ENCODE data around the gene ZNF845.
A peak's percentile ranks its signal among the peaks of the same experiment; 100 is the strongest.
"Not testable (repeated sequence)": the region's sequence is repeated elsewhere in the genome, so short reads cannot be mapped to it uniquely, and the experiment has no call there.

ZNF845 gene

DNA sequence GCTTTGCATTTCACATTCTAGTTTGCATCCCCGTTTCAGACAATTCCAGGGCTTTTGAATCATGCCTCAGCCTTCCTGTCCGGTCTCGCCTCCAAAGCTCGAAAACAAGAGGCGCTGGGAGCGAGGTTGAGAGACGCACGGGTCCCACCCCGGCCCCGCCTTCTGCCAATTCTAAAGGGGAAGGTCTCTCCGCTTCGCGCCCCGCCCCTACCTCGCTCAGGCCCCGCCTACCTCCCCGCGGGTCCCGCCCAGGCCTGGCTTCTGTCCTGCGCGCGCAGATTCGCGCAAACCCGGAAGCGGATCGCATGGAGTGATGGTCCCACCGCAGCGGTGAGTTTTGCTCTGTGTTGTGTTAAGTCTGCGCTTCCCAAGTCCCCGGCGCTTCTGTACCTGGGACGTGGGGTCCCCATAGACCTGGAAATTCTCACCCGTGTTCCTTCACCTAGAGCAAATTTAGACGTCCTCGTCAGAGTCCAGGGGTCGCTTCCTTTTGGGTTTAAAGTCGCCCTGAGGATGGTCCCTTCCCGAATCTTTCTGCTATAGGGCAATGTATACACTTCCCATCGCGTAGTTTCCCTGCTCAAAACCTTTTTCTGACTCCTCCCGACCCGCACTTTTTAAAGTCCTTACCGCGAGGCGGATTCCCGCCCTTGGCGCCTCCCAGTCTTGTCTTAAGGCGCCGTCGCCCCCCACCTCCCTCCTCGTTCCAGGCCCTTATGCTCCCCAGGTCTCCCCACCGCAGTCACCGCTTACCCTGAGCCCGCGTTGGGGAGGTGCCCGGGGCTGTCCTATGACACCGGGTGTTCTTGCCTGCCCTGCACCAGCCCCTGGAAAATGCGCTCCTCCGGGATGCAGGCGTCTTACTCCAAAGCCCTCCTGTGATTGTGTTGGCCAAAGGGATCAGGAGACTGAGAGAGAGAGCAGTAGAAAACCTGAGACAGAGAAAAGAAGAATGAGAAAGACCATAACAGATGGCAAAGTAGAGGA is at the start of gene ZNF845:
ZNF845 (plus strand) TSS at position 287 of the 987 bp plus-strand sequence. CDS start 7,559 bp downstream, outside the sequence.
- DNase-seq = peak; percentile 55

GRCh38 chr19:53285087-53285486 is 48.5 kb upstream of the ZNF845 start:
- DNase-seq = no peak

DNA sequence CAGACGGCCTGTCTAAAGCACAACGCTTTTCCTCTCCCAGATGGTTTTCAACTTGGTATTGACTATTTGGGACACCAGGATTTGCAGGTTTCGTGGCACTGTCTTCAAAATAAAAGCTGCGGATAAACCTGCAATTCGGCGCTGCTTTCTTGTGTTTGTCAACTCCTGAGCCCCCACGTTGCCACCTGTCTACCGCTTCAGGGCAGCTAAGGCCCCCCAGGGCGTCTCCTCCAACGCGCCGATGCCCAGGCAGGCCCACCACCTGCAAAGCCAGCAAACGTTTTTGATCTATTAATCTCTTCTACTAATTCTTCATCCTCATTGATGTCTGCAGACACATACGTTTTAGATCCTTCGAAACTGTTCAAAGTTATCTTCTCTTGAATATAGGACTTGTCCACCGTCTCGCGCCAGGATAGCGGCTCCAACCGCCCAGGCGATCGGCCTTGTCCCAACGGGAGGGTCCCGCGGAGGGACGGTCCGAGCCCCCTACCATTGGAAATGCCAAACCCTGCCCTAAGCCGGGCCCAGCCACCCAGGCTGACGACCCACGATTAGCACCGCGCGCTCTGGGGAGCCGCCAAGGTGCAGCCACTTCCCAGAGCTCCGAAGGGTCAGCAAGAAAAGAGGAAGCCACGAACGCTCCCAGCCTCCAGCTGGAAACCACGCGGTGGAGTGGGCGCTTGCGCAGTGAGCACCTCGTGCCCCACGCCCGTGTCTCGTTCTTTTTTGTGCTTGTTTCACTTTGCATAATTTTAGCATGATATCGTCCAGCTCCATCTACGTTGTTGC is 42.6 kb upstream of the ZNF845 start:
- no peak for DNase-seq

DNA sequence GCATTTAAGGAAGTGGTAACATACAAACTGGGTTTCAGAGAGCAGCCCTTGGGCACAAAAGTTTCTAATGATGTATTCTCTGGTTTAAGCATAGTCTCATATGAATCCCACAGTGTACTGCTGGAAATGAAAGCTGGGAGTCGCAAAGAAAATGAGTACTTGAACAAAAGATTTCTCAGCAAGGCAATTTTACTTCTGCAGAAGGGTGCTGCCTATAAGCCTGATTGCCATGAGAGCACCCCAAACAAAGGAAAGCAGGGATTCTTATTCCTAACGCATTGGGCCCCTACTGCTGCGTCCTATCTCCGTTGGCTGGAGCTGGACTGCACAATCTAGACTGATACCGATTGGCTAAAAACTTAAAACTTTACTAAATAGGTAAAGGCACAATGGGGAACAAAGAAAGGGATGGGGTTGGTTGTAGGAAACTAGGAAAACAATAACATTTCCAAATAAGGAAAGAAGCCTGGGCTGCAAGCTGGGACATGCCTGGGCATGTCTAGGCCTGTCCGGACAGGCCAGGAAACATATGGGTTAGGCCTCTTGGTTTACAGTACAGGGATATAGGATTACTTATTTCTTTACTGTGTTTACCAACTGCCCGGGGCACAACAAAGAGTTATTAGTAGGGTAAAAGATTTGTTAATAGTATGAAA is 38.6 kb upstream of the ZNF845 start:
- DNase-seq = no peak

DNA sequence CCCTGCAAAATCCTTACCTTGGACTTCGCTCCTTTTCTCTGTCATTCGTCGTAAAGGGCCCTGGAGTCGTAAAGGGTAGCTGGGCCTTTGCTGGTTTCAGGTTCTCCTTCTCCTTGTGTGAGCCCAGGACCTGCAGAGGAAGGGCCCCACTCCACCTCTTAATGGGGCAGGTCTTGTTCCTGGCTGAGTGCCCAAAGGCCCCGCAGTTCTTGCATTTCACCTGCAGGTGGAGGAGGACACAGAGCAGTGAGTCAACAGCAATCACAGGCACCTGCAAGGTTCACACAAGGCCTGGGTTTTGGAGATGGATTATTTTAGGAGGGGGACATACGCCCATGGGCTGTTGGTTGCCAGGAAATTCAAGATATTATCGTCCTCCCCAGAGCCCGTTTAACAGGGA is 32.2 kb upstream of the ZNF845 start:
- not testable (repeated sequence) for DNase-seq

DNA sequence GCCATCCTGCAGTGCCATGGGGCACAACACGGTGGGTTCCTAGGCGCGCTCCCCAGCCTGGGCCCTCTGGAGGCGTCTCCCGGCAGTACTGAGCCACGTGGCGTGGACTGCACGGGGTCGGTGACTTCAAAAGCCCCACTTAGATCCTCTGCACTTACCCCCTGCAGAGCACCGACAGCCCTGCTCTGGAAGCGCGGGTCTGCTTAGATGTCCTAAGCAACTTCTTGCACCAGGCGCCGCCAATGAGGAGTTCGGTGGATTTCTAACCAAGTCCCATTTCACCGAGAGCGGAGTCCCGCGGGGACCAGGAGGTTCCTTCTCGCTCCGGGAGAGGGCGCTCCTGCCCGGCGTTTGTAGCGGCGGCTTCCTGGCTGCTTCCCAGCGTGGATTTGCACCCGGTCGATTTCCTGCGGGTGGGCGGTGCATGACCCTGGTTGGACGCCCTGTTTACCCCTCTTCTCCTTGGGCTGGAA is 25.2 kb upstream of the ZNF845 start:
- DNase-seq = no peak

- DNase-seq = no peak
Measured at GRCh38 chr19:53311044-53311443, 22.5 kb upstream of the ZNF845 start.

GRCh38 chr19:53311897-53312296 is 21.7 kb upstream of the ZNF845 start:
- DNase-seq = no peak

- DNase-seq = no peak
Measured at GRCh38 chr19:53328967-53329366, 4.6 kb upstream of the ZNF845 start.

GRCh38 chr19:53332484-53332883 is 1.1 kb upstream of the ZNF845 start:
- no peak for DNase-seq

DNA sequence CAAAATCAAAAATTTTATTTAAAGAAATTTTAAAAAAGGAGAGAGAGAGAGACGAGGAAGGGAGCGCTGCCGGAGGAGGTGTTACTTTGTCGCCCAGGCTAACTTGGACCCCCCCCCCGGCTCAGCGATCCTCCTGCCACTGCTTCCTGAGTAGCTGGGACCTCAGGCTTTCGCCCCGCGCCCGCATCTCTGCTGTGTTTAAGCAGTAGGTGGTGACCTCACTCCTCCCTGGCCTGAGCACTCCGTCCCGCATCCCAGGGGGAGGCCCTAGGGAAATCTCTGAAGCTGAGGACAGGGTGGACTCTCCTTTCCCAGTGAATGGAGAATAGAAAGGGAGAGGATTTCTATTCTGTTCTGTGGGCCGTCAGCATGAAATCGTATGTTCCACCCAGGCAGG is 485 bp upstream of the ZNF845 start:
- no peak for DNase-seq

- DNase-seq = not testable (repeated sequence)
Measured at GRCh38 chr19:53344403-53344802, 10.9 kb downstream of the ZNF845 start.

DNA sequence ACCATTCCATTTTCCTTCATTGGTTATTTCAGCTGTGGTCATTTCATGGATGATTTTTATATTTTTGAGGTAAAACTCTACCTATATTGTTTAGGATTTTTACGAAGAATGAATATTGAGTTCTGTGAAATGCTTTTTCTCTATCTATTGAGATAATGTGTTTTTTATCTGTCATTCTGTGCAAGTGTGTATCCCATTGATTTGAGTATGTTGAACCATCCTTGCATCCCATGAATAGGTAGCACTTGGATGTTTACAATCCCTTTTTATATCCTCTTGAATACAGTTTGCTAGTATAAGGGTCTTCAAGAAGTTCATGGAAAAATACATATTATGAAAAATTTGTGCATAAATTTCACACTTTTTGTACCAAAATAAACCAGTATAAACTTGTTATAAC is 22.2 kb downstream of the ZNF845 start:
- no peak for DNase-seq

DNA sequence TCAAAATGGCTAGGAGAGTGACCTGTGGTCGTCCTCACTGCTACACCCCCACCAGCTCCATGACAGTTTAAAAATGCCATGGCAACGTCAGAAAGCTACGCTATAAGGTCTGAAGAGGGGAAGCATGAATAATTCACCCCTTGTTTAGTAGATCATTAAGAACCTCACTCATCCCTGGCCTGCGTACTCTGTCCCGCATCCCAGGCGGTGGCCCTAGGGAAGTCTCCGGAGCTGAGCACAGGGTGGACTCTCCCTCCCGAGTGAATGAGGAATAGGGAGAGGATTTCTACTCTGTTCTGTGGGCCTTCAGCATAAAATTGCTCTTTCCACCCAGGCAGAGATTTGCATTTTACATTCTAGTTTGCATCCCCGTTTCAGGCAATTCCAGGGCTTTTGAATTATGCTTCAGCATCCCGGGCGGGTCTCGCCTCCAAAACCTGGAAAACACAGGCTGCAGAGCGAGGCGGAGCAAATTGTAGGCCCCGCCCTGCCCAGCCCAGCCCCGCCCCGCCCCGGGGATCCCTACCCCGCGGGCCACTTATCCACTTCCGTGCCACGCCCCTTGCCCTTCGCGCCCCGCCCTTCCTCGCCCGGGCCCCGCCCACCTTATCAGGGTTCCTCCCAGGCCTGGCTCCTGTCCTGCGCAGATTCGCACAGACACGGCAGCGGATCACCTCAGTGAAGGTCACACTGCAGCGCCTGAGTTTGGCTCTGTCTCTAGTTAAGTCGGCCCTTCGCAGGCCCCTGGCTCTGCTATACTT is 24.5 kb downstream of the ZNF845 start:
- DNase-seq = no peak

GRCh38 chr19:53360056-53360455 is 26.5 kb downstream of the ZNF845 start:
- not testable (repeated sequence) for DNase-seq

GRCh38 chr19:53365134-53365898 is 31.8 kb downstream of the ZNF845 start, which contains the start of gene ZNF525:
Gene ZNF525, plus strand, starts transcription at chr19:53365705. Its CDS starts 6,577 bp downstream, at chr19:53372282.
- peak; percentile 57 for DNase-seq

DNA sequence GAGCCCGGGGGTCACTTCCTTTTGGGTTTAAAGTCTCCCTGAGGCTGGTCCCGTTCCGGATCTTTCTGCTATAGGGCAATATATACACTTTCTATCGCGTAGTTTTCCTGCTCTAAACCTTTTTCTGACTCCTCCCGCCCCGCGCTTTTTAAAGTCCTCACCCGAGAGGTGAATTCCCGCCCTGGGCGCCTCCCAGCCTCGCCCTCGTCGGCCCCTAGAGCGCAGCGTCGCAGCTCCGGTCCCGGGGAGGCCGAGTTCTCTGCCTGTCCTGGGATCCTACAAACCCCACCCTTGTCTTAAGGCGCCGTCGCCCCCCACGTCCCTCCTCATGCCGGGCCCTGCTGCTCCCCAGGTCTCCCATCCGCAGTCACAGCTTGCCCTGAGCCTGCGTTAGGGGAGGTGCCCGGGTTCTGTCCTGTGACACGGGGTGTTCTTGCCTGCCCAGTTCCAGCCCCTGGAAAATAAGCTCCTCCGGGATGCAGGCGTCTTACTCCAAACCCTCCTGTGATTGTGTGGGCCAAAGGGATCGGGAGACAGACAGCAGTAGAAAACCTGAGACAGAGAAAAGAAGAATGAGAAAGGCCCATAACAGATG is 32.4 kb downstream of the ZNF845 start:
- DNase-seq = peak; percentile 11

GRCh38 chr19:53372196-53372595 is 38.6 kb downstream of the ZNF845 start:
- no peak for DNase-seq

DNA sequence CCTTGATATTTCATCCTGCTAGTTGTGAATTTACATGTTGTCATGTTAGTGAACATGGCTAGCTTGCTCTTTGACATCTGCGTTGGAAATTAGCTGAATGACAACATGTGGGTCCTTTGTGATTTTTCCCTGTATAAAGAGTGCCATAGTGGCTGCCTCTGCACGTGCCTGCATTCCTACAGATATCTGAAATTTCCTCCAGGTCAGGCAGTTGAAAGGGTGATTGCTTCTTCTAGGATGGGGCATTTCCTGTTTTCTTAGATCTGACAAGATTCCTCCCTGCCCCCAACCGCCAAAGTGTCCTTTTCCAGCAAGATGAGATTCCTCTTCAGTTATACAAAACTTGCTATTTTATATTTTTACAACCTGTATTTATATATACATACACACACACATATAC is 40.7 kb downstream of the ZNF845 start:
- no peak for DNase-seq

DNA sequence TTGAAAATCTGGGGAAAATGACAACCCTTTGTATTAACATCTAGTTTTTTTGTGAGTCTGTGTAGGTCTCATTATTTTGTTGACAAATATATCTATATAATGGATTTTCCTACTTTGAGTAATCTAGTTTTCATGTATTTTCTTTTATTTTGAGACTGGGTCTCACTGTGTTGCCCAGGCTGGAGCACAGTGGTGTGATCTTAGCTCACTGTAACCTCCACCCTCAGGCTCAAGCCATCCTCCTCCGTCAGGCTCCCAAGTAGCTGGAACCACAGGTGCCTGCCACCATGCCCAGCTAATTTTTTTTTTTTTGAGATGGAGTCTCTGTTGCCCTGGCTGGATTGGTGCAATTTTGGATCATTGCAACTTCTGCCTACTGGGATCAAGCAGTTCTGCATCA is 41.2 kb downstream of the ZNF845 start:
- DNase-seq = no peak

DNA sequence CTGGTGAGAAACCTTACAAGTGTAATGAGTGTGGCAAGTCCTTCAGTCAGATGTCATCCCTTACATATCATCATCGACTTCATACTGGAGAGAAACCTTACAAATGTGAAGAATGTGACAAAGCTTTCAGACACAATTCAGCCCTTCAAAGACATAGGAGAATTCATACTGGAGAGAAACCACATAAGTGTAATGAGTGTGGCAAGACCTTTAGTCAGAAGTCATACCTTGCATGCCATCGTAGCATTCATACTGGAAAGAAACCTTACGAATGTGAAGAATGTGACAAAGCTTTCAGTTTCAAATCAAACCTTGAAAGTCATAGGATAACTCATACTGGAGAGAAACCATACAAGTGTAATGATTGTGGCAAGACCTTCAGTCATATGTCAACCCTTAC is 47.8 kb downstream of the ZNF845 start:
- DNase-seq = no peak

Measured in SHP77 treated with DMSO at 0.1 percent for 48 hours (cell line).